H9 (cell line): ENCODE results near the gene CYP27C1. TPM values are rescaled to one million over a fixed set of nuclear protein-coding genes. Genes with fewer than 3 reads are reported as not detected.
A peak's percentile ranks its signal among the peaks of the same experiment; 100 is the strongest.

Experiments used
- DNase-seq: peaks from one replicate; pipeline ENCODE4 v3.0.0-alpha.2; 2017
- H2AFZ ChIP-seq: one replicate; pipeline ENCODE4 v1.6.1; 2013; ENCODE audit warnings: mild to moderate bottlenecking, low read length, control low read depth, moderate library complexity
- H2AK5ac ChIP-seq: 2 replicates; pipeline ENCODE4 v1.6.1; 2013; ENCODE audit warnings: low read length, control low read depth, mixed read lengths; ENCODE audit not compliant: insufficient read length
- H2BK120ac ChIP-seq: one replicate; pipeline ENCODE4 v1.6.1; 2013; ENCODE audit warnings: low read depth, mild to moderate bottlenecking, low read length, control low read depth, inconsistent platforms; ENCODE audit not compliant: poor library complexity, severe bottlenecking
- H2BK12ac ChIP-seq: 2 replicates; pipeline ENCODE4 v1.6.1; 2013; ENCODE audit warnings: low read length, control low read depth, mixed read lengths, low read depth; ENCODE audit not compliant: insufficient read length
- H2BK15ac ChIP-seq: 2 replicates; pipeline ENCODE4 v1.6.1; 2013; ENCODE audit warnings: low read depth, low read length, control low read depth
- H2BK20ac ChIP-seq: one replicate; pipeline ENCODE4 v1.6.1; 2013; ENCODE audit warnings: low read depth, mild to moderate bottlenecking, low read length, control low read depth, inconsistent platforms; ENCODE audit not compliant: poor library complexity, severe bottlenecking
- H2BK5ac ChIP-seq: 2 replicates; pipeline ENCODE4 v1.6.1; 2013; ENCODE audit warnings: low read length, control low read depth, mixed read lengths; ENCODE audit not compliant: insufficient read length
- H3K14ac ChIP-seq: 2 replicates; pipeline ENCODE4 v1.6.1; 2013; ENCODE audit warnings: low read length, control low read depth; ENCODE audit not compliant: insufficient read depth
- H3K18ac ChIP-seq: 2 replicates; pipeline ENCODE4 v1.6.1; 2013; ENCODE audit warnings: low read depth, mild to moderate bottlenecking, mixed read lengths, low read length, control low read depth; ENCODE audit not compliant: insufficient read length
- H3K23ac ChIP-seq: 2 replicates; pipeline ENCODE4 v1.6.1; 2013; ENCODE audit warnings: low read length, control low read depth, mixed read lengths, low read depth; ENCODE audit not compliant: insufficient read length
- H3K23me2 ChIP-seq: 2 replicates; pipeline ENCODE4 v1.6.1; 2013; ENCODE audit warnings: low read depth, mild to moderate bottlenecking, mixed read lengths, low read length, control low read depth; ENCODE audit not compliant: insufficient read length, poor library complexity, severe bottlenecking
- H3K27ac ChIP-seq: 2 replicates; pipeline ENCODE4 v1.5.1; 2013; ENCODE audit warnings: low read length, control low read depth, mixed read lengths, low read depth; ENCODE audit not compliant: insufficient read length
- H3K27me3 ChIP-seq: 2 replicates; pipeline ENCODE4 v1.6.1; 2013; ENCODE audit warnings: low read length, control low read depth, inconsistent platforms; ENCODE audit not compliant: insufficient read depth
- H3K4ac ChIP-seq: 2 replicates; pipeline ENCODE4 v1.6.1; 2013; ENCODE audit warnings: low read depth, mild to moderate bottlenecking, control low read depth, inconsistent platforms, low read length, moderate library complexity
- H3K4me1 ChIP-seq: 2 replicates; pipeline ENCODE4 v1.6.1; 2013; ENCODE audit warnings: low read length, control low read depth, inconsistent platforms; ENCODE audit not compliant: insufficient read depth
- H3K4me2 ChIP-seq: 2 replicates; pipeline ENCODE4 v1.6.1; 2013; ENCODE audit warnings: low read length, control low read depth, mixed read lengths; ENCODE audit not compliant: insufficient read length, insufficient read depth
- H3K56ac ChIP-seq: 2 replicates; pipeline ENCODE4 v1.6.1; 2013; ENCODE audit warnings: low read depth, mild to moderate bottlenecking, mixed read lengths, low read length, control low read depth; ENCODE audit not compliant: insufficient read length
- H3K79me1 ChIP-seq: 2 replicates; pipeline ENCODE4 v1.6.1; 2013; ENCODE audit warnings: low read depth, mild to moderate bottlenecking, moderate library complexity, low read length, control low read depth, inconsistent platforms; ENCODE audit not compliant: insufficient read depth, poor library complexity, severe bottlenecking
- H3K79me2 ChIP-seq: 2 replicates; pipeline ENCODE4 v1.6.1; 2013; ENCODE audit warnings: low read length, control low read depth, inconsistent platforms; ENCODE audit not compliant: insufficient read depth
- H3K9ac ChIP-seq: 2 replicates; pipeline ENCODE4 v1.6.1; 2013; ENCODE audit warnings: low read length, control low read depth, mixed read lengths; ENCODE audit not compliant: insufficient read length; ENCODE audit errors: extremely low read depth
- H3K9me3 ChIP-seq: one replicate; pipeline ENCODE4 v1.6.1; 2013; ENCODE audit warnings: low read depth, low read length, inconsistent platforms; ENCODE audit not compliant: control insufficient read depth
- H3T11ph ChIP-seq: one replicate; pipeline ENCODE4 v1.6.1; 2013; ENCODE audit warnings: mild to moderate bottlenecking, low read length, control low read depth, inconsistent platforms
- H4K20me1 ChIP-seq: one replicate; pipeline ENCODE4 v1.6.1; 2013; ENCODE audit not compliant: control insufficient read depth, insufficient read length, insufficient read depth
- H4K5ac ChIP-seq: 2 replicates; pipeline ENCODE4 v1.6.1; 2013; ENCODE audit warnings: low read depth, mild to moderate bottlenecking, mixed read lengths, low read length, control low read depth; ENCODE audit not compliant: insufficient read length
- H4K8ac ChIP-seq: replicated peaks from 2 replicates; pipeline ENCODE4 v1.6.1; 2013; ENCODE audit warnings: low read length, control low read depth, mixed read lengths, low read depth; ENCODE audit not compliant: insufficient read length
- H4K91ac ChIP-seq: 2 replicates; pipeline ENCODE4 v1.6.1; 2013; ENCODE audit warnings: low read depth, mild to moderate bottlenecking, moderate library complexity, mixed read lengths, low read length, control low read depth; ENCODE audit not compliant: insufficient read length
- H3K27ac Mint-ChIP-seq, 3 experiments: 2 replicates in 2 of 3; 3 replicates in 1 of 3; pipeline ENCODE4 v1.8.0; 2020 to 2021; ENCODE audit warnings: mixed read lengths in 3 of 3, mild to moderate bottlenecking in 1 of 3, moderate library complexity in 1 of 3
- H3K27me3 Mint-ChIP-seq: 2 replicates; pipeline ENCODE4 v1.8.0; 2021; ENCODE audit warnings: low read depth, mild to moderate bottlenecking, moderate library complexity, mixed read lengths
- H3K36me3 Mint-ChIP-seq, 3 experiments: 2 replicates in 2 of 3; 3 replicates in 1 of 3; pipeline ENCODE4 v1.8.0; 2020 to 2021; ENCODE audit warnings: low read depth in 3 of 3, mixed read lengths in 3 of 3; ENCODE audit not compliant: insufficient read depth in 1 of 3
- H3K4me1 Mint-ChIP-seq, 2 experiments: 2 replicates each; pipeline ENCODE4 v1.8.0; 2020; ENCODE audit warnings: mixed read lengths in 2 of 2
- H3K4me3 Mint-ChIP-seq, 2 experiments: 2 replicates in 1 of 2; 3 replicates in 1 of 2; pipeline ENCODE4 v1.8.0; 2020 to 2021; ENCODE audit warnings: mild to moderate bottlenecking in 2 of 2, mixed read lengths in 2 of 2, moderate library complexity in 1 of 2
- H3K9me3 Mint-ChIP-seq, 2 experiments: 2 replicates in 1 of 2; 3 replicates in 1 of 2; pipeline ENCODE4 v1.8.0; 2020; ENCODE audit warnings: mild to moderate bottlenecking in 2 of 2, mixed read lengths in 2 of 2, moderate library complexity in 1 of 2
- WGBS: extraction: QIAGEN DNeasy Blood & Tissue Kit; methylation state at CpG from one replicate; pipeline ENCODE4 v1.1.7; 2013; ENCODE audit warnings: missing lambda C conversion rate, low lambda C conversion rate, mixed read lengths; ENCODE audit not compliant: insufficient read length; ENCODE audit errors: extremely low coverage; 5-methylcytosine and 5-hydroxymethylcytosine counted together
- total RNA-seq: library from RNA; stranded (reverse); gene quantifications from 2 replicates; pipeline ENCODE4 v1.2.1, GENCODE V29; 2021
- TF ChIP-seq, protein P1 (sequence below): fragments of 200-600 bp; sonication (generic); conservative IDR thresholded peaks from 3 replicates; pipeline ENCODE4 v1.8.0; 2021; ENCODE audit warnings: antibody characterized with exemption, mild to moderate bottlenecking

Gene CYP27C1
- total RNA-seq, 1 experiment from 2014 or later = 2.3 TPM

DNA sequence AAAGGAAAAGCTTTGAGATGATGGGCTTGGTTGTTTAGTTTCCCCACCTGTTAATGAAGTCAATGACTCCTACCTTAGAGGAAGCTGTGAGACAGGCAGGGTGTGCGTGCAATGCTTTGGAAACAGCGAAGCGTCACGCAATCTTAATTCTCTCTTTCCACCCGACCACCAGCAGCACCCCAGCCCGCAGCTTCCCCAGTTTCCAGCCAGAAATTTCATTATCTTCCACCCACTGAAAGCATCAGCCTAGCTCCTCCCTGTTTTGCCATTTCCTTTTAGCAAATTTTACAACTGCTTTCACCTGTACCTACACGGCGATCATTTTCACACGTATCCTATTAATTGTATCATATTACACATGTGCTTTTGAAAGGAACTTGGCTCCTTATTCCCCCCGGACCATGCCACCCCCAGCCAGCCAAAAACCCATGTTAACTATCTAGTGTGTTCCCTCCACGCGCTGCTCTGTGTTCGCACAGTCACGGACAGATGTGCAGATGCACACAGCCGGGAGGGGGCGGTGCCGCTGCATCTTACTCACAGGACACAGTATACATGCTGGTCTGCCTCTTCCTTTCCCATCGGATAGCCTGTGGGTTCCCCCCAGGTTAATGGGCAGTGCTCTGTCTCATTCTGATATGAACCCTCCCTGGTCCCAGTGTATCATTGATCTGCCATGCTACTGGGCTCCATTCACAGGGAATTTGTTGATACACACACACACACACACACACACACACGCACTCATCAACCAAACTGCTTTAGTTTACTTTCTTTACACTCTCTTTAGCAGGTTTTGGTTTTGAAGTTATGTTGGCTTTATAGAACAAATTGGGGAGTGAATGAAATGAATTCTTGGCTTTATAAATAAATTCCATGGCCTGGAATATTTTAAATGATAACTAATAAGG, 22.4 kb downstream of the CYP27C1 start:
- no peaks in the 10 kb centered on the region; the same call in 1 of the 2 replicates for H3K4me1 ChIP-seq
- H3K36me3 Mint-ChIP-seq = peaks cover 0 to 20% (median 5%) of the 10 kb centered on the region in 3 experiments; a peak in 5 of 7 replicates
- DNase-seq = peak; percentile 81
- H3K27me3 ChIP-seq = no peaks in the 10 kb centered on the region; the same call in 1 of the 2 replicates
- no peak overlapping the region for H3K14ac ChIP-seq
- H3K79me2 ChIP-seq = no peaks in the 10 kb centered on the region
- H3K9me3 ChIP-seq = no peaks in the 10 kb centered on the region
- no peak overlapping the region for H3K23ac ChIP-seq
- no peak overlapping the region for H3K18ac ChIP-seq
- no peaks in the 10 kb centered on the region for H3K79me1 ChIP-seq
- peak overlapping the region; percentile 7 to 38; a peak in 3 of 5 replicates for H3K4me3 Mint-ChIP-seq
- peak overlapping the region; percentile 31 for H3K4me2 ChIP-seq
- no peak overlapping the region for H3K27ac ChIP-seq
- H4K8ac ChIP-seq = no peak overlapping the region
- no peak overlapping the region for H2AFZ ChIP-seq
- no peak overlapping the region for H4K91ac ChIP-seq
- H2BK20ac ChIP-seq = no peak overlapping the region
- no peak overlapping the region for H3K9ac ChIP-seq
- H2BK15ac ChIP-seq = no peak overlapping the region
- no peaks in the 10 kb centered on the region for H3K23me2 ChIP-seq
- peaks cover 26 to 33% of the 10 kb centered on the region in 2 experiments for H3K4me1 Mint-ChIP-seq
- no CpG with 5 or more reads among the region's 19 CpGs for whole genome bisulfite sequencing
- H3K9me3 Mint-ChIP-seq = peaks cover 3 to 7% of the 10 kb centered on the region in 2 experiments; a peak in 2 of 5 replicates
- no peak overlapping the region for H2BK120ac ChIP-seq
- H2BK5ac ChIP-seq = no peak overlapping the region
- no peak overlapping the region for H4K5ac ChIP-seq
- H2AK5ac ChIP-seq = no peak overlapping the region
- H3T11ph ChIP-seq = no peak overlapping the region
- TF ChIP-seq, protein P1, sequence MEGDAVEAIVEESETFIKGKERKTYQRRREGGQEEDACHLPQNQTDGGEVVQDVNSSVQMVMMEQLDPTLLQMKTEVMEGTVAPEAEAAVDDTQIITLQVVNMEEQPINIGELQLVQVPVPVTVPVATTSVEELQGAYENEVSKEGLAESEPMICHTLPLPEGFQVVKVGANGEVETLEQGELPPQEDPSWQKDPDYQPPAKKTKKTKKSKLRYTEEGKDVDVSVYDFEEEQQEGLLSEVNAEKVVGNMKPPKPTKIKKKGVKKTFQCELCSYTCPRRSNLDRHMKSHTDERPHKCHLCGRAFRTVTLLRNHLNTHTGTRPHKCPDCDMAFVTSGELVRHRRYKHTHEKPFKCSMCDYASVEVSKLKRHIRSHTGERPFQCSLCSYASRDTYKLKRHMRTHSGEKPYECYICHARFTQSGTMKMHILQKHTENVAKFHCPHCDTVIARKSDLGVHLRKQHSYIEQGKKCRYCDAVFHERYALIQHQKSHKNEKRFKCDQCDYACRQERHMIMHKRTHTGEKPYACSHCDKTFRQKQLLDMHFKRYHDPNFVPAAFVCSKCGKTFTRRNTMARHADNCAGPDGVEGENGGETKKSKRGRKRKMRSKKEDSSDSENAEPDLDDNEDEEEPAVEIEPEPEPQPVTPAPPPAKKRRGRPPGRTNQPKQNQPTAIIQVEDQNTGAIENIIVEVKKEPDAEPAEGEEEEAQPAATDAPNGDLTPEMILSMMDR = peak; percentile 73
- no peak overlapping the region for H3K56ac ChIP-seq
- H3K27me3 Mint-ChIP-seq = peaks cover 1% of the 10 kb centered on the region; the same call in 1 of the 2 replicates
- no peak overlapping the region for H2BK12ac ChIP-seq
- peak overlapping the region in 1 of 3 experiments; percentile 14; a peak in 2 of 7 replicates for H3K27ac Mint-ChIP-seq
- no peak overlapping the region for H3K4ac ChIP-seq
- no peaks in the 10 kb centered on the region for H4K20me1 ChIP-seq
